ENCODE results near the gene ADAMTS2. TPM values are rescaled to one million over a fixed set of nuclear protein-coding genes. Genes with fewer than 3 reads are reported as not detected.
A peak's percentile ranks its signal among the peaks of the same experiment; 100 is the strongest.
"Not testable (repeated sequence)": the region's sequence is repeated elsewhere in the genome, so short reads cannot be mapped to it uniquely, and the experiment has no call there.

ADAMTS2 gene
- total and polyA plus RNA-seq, 11 donors: 1.1 to 23.0 (median 5.5) TPM

GRCh38 chr5:179284751-179285631 is 60.3 kb downstream of the ADAMTS2 start:
- peak; percentile 74 to 85 (median 79) for ATAC-seq
- Histone ChIP-seq H3K4me1 (peaks cover 0 to 42% (median 6%) of the 10 kb centered on the region in 12 donors), H3K27ac (peak overlapping the region in 7 of 12 donors; percentile 5 to 45 (median 29)), H3K9me3 (peaks cover 0 to 11% (median 0%) of the 10 kb centered on the region in 12 donors), H3K36me3 (no peaks in the 10 kb centered on the region), H3K4me3 (peak overlapping the region in 6 of 12 donors; percentile 1 to 27 (median 12)), H3K27me3 (no peaks in the 10 kb centered on the region)
- peak; percentile 72 to 91 (median 78) for DNase-seq
- intact Hi-C loops (cut with DNase I): loop anchor here in 1 of 10 donors (5.0 kb wide), 1 partner anchor 47 kb away; no protein-coding TSS in a partner anchor
- WGBS, 4 donors: 35 to 46% (median 43%) methylated on average over 23 of the region's 23 CpGs
- no peak for TF ChIP-seq POLR2A (IDR thresholded peaks at IDR 0.05)
- no peak for TF ChIP-seq CTCF (IDR thresholded peaks at IDR 0.05)

GRCh38 chr5:179283908-179284307 is 61.4 kb downstream of the ADAMTS2 start:
- peak in 2 of 5 donors; percentile 18 to 19 for DNase-seq
- H3K4me3 ChIP-seq; intact Hi-C loops (cut with DNase I); H3K36me3 ChIP-seq; ATAC-seq; H3K27me3 ChIP-seq; H3K27ac ChIP-seq: not testable (repeated sequence)
- H3K4me1 ChIP-seq: peaks cover 0 to 42% (median 6%) of the 10 kb centered on the region in 12 donors
- 93 to 98% (median 95%) methylated on average over 10 of the region's 10 CpGs for WGBS, 4 donors
- peaks cover 0 to 11% (median 0%) of the 10 kb centered on the region in 12 donors for H3K9me3 ChIP-seq

GRCh38 chr5:179281694-179282093 is 63.6 kb downstream of the ADAMTS2 start:
- intact Hi-C loops (cut with DNase I): no loop called here
- ATAC-seq (no peak), DNase-seq (no peak)
- WGBS, 4 donors: 91 to 100% (median 97%) methylated on average over 1 of the region's 1 CpG
- Histone ChIP-seq H3K4me1 (peaks cover 0 to 28% (median 8%) of the 10 kb centered on the region in 12 donors), H3K27me3 (no peaks in the 10 kb centered on the region), H3K27ac (no peak overlapping the region), H3K4me3 (no peak overlapping the region), H3K36me3 (no peaks in the 10 kb centered on the region), H3K9me3 (peaks cover 0 to 11% (median 0%) of the 10 kb centered on the region in 12 donors)
- TF ChIP-seq POLR2A (IDR thresholded peaks at IDR 0.05) (no peak), CTCF (IDR thresholded peaks at IDR 0.05) (no peak)

GRCh38 chr5:179280095-179280490 is 65.2 kb downstream of the ADAMTS2 start:
- 94 to 96% (median 95%) methylated on average over 8 of the region's 8 CpGs for WGBS, 4 donors
- ATAC-seq (no peak), DNase-seq (peak in 2 of 5 donors; percentile 17 to 36)
- TF ChIP-seq POLR2A (IDR thresholded peaks at IDR 0.05): no peak
- no peak for TF ChIP-seq CTCF (IDR thresholded peaks at IDR 0.05)
- H3K4me1 ChIP-seq: peaks cover 0 to 26% (median 6%) of the 10 kb centered on the region in 12 donors
- H3K4me3 ChIP-seq: no peak overlapping the region
- peaks cover 0 to 11% (median 0%) of the 10 kb centered on the region in 12 donors for H3K9me3 ChIP-seq
- no peak overlapping the region for H3K27ac ChIP-seq
- no peaks in the 10 kb centered on the region for H3K27me3 ChIP-seq
- H3K36me3 ChIP-seq: no peaks in the 10 kb centered on the region
- intact Hi-C loops (cut with DNase I): no loop called here
